ENCODE measurements around the gene PRM1.

DNA sequence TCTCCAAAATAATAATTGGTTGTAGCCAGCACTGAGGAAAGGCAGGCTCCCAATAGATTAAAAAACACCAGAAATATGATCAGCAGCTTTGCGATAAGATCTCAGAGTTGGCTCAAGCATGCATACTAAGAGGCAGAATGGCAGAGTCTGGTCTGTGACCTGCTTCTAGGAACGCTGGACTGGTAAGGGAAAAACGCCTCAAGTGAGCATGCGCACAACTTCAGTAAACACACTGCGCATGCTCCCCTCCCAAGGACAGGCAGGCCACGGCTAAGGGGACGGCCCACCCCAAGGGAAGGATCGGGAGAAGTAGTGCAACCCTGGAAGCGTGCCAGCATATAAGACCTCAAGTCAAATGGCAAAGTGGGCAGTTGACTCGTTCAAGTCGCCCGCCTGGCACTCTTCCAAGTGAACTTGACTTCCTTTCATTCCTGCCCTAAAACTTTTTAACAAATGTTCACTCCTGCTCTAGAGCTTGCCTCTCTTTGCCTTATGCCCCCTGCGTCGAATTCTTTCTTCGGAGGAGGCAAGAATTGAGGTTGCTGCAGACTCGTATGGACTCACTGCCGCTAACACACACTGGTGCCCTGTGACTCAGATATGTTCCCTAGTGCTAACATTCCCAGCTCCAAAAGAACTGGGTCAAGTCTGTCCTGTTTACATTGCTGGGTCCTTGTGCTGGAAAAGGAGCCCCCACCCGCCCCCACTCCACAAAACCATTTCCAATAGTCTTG is 22.4 kb upstream of the PRM1 start:
- TF ChIP-seq, protein P1, sequence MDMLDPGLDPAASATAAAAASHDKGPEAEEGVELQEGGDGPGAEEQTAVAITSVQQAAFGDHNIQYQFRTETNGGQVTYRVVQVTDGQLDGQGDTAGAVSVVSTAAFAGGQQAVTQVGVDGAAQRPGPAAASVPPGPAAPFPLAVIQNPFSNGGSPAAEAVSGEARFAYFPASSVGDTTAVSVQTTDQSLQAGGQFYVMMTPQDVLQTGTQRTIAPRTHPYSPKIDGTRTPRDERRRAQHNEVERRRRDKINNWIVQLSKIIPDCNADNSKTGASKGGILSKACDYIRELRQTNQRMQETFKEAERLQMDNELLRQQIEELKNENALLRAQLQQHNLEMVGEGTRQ (IDR thresholded peaks at IDR 0.05): no peak
- TF ChIP-seq, protein P2, sequence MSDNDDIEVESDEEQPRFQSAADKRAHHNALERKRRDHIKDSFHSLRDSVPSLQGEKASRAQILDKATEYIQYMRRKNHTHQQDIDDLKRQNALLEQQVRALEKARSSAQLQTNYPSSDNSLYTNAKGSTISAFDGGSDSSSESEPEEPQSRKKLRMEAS (IDR thresholded peaks at IDR 0.05): no peak
- TF ChIP-seq POLR2A (IDR thresholded peaks at IDR 0.05; ENCODE audit: low read length) (no peak), CHD2 (IDR thresholded peaks at IDR 0.05; ENCODE audit: low read length, partially characterized antibody) (no peak), ZFP36 (IDR thresholded peaks at IDR 0.05; ENCODE audit: borderline replicate concordance, partially characterized antibody) (no peak), NFE2L2 (conservative IDR thresholded peaks at IDR 0.05; ENCODE audit: low read length) (no peak), RAD21 (conservative IDR thresholded peaks at IDR 0.05 in 1 of 2, IDR thresholded peaks at IDR 0.05 in 1 of 2) (no peak), RCOR1 (IDR thresholded peaks at IDR 0.05; ENCODE audit: low read depth, low read length) (no peak), CEBPB (IDR thresholded peaks at IDR 0.05) (no peak)
- TF ChIP-seq, protein P3, sequence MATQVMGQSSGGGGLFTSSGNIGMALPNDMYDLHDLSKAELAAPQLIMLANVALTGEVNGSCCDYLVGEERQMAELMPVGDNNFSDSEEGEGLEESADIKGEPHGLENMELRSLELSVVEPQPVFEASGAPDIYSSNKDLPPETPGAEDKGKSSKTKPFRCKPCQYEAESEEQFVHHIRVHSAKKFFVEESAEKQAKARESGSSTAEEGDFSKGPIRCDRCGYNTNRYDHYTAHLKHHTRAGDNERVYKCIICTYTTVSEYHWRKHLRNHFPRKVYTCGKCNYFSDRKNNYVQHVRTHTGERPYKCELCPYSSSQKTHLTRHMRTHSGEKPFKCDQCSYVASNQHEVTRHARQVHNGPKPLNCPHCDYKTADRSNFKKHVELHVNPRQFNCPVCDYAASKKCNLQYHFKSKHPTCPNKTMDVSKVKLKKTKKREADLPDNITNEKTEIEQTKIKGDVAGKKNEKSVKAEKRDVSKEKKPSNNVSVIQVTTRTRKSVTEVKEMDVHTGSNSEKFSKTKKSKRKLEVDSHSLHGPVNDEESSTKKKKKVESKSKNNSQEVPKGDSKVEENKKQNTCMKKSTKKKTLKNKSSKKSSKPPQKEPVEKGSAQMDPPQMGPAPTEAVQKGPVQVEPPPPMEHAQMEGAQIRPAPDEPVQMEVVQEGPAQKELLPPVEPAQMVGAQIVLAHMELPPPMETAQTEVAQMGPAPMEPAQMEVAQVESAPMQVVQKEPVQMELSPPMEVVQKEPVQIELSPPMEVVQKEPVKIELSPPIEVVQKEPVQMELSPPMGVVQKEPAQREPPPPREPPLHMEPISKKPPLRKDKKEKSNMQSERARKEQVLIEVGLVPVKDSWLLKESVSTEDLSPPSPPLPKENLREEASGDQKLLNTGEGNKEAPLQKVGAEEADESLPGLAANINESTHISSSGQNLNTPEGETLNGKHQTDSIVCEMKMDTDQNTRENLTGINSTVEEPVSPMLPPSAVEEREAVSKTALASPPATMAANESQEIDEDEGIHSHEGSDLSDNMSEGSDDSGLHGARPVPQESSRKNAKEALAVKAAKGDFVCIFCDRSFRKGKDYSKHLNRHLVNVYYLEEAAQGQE (IDR thresholded peaks at IDR 0.05): no peak
- TF ChIP-seq, protein P4, sequence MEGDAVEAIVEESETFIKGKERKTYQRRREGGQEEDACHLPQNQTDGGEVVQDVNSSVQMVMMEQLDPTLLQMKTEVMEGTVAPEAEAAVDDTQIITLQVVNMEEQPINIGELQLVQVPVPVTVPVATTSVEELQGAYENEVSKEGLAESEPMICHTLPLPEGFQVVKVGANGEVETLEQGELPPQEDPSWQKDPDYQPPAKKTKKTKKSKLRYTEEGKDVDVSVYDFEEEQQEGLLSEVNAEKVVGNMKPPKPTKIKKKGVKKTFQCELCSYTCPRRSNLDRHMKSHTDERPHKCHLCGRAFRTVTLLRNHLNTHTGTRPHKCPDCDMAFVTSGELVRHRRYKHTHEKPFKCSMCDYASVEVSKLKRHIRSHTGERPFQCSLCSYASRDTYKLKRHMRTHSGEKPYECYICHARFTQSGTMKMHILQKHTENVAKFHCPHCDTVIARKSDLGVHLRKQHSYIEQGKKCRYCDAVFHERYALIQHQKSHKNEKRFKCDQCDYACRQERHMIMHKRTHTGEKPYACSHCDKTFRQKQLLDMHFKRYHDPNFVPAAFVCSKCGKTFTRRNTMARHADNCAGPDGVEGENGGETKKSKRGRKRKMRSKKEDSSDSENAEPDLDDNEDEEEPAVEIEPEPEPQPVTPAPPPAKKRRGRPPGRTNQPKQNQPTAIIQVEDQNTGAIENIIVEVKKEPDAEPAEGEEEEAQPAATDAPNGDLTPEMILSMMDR (IDR thresholded peaks at IDR 0.05): no peak
- TF ChIP-seq, protein P5, sequence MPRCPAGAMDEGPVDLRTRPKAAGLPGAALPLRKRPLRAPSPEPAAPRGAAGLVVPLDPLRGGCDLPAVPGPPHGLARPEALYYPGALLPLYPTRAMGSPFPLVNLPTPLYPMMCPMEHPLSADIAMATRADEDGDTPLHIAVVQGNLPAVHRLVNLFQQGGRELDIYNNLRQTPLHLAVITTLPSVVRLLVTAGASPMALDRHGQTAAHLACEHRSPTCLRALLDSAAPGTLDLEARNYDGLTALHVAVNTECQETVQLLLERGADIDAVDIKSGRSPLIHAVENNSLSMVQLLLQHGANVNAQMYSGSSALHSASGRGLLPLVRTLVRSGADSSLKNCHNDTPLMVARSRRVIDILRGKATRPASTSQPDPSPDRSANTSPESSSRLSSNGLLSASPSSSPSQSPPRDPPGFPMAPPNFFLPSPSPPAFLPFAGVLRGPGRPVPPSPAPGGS (IDR thresholded peaks at IDR 0.05): no peak
